D721Med (cell line): Measurements from ENCODE around the gene NBEA.
A peak's percentile ranks its signal among the peaks of the same experiment; 100 is the strongest.

Experiments used
- DNase-seq: peaks from one replicate; pipeline ENCODE4 v3.0.0; 2011; ENCODE audit warnings: low spot score; ENCODE audit not compliant: insufficient read length
- FAIRE-seq: peaks from 2 replicates; lab custom pipeline; 2011; peaks lifted over from hg19 to GRCh38; lab: Jason Lieb, UNC
- CTCF ChIP-seq: IDR thresholded peaks from 2 replicates; pipeline ENCODE4 v1.5.1; 2012; ENCODE audit warnings: mild to moderate bottlenecking, control low read depth; ENCODE audit not compliant: insufficient read depth; ENCODE audit errors: missing control alignments

Gene NBEA

GRCh38 chr13:35711909-35712308 lies 769.8 kb downstream of the NBEA start:
- FAIRE-seq, result no peak
- DNase-seq, result no peak
- no peak for TF ChIP-seq CTCF

DNA sequence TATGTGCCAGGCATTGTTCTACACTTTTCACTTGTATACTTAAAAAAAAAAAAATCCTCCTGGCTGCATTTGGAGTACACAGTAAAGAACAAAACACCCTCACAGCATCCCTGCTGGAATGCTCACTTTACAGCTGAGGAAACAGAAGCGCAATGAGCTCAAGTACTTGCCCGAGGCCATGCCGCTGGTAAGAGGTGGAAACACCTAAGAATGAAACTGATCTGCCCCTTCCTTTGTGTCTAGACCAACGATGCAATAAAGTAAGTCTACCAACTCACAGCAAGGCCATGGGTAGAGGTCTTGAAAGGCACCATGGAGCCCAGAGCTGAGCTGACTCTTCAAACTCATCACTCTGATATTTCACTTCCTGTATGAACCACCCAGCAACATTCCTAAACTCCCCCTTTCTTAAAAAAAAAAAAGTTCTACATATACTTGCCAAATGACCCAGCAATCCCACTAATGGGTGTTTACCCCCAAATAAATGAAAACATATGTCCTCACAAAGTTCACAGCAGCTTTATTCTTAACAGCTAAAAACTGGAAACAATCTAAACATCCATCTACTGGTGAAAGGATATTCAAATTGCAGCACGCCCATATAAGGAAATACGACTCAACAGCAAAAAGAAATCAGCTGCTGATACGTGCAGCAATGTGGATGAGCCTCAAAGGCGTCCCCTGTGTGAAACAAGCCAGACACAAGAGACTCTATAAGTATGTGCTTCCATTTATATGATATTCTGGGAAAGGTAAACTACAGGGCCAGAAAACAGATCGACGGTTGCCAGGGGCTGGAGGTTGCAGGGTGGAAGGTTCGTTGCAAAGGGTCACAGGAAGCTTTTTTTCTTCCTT lies 771.1 kb downstream of the NBEA start:
- FAIRE-seq (no peak), DNase-seq (no peak)
- no peak for TF ChIP-seq CTCF

DNA sequence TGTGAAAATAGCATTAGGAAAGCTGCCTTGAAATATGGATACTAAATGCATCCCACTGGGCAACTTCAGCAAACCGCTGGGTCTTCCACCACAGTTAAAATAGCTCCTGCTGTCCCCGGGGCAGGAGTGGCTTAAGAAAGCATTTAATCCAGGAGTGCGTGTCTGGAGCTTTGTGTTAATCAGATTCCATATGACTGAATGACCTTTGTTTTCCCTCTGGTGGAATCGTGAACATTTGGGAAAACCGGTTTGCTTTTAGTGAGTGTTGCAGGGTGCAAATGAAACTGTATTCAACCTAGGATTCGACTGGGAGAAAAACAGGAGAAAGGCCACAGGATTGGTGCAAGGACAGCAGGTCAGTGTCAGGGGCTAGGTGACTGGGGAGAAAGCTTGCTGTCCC lies 772.1 kb downstream of the NBEA start:
- no peak for TF ChIP-seq CTCF
- DNase-seq (no peak), FAIRE-seq (peak; percentile 71)

- no peak for TF ChIP-seq CTCF
- FAIRE-seq (no peak), DNase-seq (no peak)
These were observed 772.7 kb downstream of the NBEA start for GRCh38 chr13:35714588-35715377.

DNA sequence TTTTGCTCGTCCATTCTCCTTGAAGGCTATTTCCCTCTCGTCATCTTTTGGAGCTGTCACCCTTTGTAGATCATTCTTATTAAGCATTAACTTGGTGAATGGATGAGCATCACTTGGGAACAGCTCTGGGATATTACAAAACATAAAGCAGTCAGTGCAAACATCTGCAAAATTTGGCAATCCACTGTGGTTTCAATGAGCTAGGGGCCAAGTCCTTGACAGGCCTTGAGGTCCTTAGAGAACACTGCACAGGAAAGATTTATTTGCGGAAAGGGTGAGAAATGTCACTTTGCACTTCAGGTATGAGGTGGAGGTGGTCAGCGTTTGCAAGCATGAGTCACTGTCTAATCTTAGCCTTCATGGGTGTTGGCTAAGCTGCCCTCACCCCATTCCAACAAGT lies 774.1 kb downstream of the NBEA start:
- no peak for DNase-seq
- no peak for FAIRE-seq
- TF ChIP-seq CTCF, result no peak

DNA sequence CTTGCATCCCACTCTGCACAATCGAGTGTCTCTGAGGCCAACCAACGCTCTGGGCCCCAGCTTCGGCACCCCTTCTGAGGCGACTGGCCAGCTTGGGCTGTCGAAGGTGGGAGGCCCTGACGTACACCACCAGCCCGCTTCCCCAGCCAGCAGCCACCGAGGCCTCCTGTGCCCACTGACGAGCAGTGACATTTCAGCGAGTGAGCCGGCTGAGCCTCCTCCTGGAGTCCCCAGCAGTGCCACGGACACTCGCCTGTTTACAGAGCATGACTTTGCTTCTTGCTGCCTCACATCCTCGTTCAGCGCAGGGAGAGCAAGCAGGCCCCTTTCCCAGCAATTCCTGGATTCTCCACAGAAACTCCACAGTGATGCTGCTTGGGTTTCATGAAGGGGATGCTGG lies 774.7 kb downstream of the NBEA start:
- TF ChIP-seq CTCF, result no peak
- DNase-seq (no peak), FAIRE-seq (no peak)
